Tibial nerve (tissue), 4 donors: Measurements from ENCODE around the gene IFIT1. TPM values are rescaled to one million over a fixed set of nuclear protein-coding genes. Genes with fewer than 3 reads are reported as not detected.
"Not testable (repeated sequence)": the region's sequence is repeated elsewhere in the genome, so short reads cannot be mapped to it uniquely, and the experiment has no call there.

Experiments used
- DNase-seq, 2 donors: peaks; one replicate each; pipeline ENCODE4 v3.0.0-alpha.2; 2019; ENCODE audit warnings: low spot score in 2 of 2
- H3K27ac ChIP-seq, 4 donors: fragments of 200-600 bp; sonication (generic) in 3 of 4; one replicate each; pipeline ENCODE4 v1.5.1; 2017 to 2019; ENCODE audit warnings: mild to moderate bottlenecking in 1 of 4
- H3K27me3 ChIP-seq, 2 donors: fragments of 200-600 bp; sonication (generic) in 1 of 2; one replicate each; pipeline versions ENCODE4 v1.5.1 to v1.6.0; 2017 to 2019
- H3K36me3 ChIP-seq, 3 donors: fragments of 200-600 bp; sonication (generic); one replicate each; pipeline ENCODE4 v1.5.1; 2018 to 2019
- H3K4me1 ChIP-seq, 4 donors: fragments of 200-600 bp; sonication (generic) in 3 of 4; one replicate each; pipeline ENCODE4 v1.5.1; 2017 to 2019
- H3K4me3 ChIP-seq, 4 donors: fragments of 200-600 bp; sonication (generic) in 3 of 4; one replicate each; pipeline ENCODE4 v1.5.1; 2017 to 2019; ENCODE audit warnings: mild to moderate bottlenecking in 1 of 4, moderate library complexity in 1 of 4
- H3K9me3 ChIP-seq, 4 donors: fragments of 200-600 bp; sonication (generic) in 3 of 4; one replicate each; pipeline ENCODE4 v1.5.1; 2017 to 2019
- CTCF ChIP-seq, 5 experiments: fragments of 200-600 bp in 3 of 5; fragments of 450-650 bp in 2 of 5; sonication (generic) in 3 of 5; IDR thresholded peaks; one replicate each; pipeline ENCODE4 v1.5.1; 2016 to 2019; ENCODE audit warnings: antibody characterized with exemption in 5 of 5, mild to moderate bottlenecking in 3 of 5, moderate library complexity in 2 of 5
- EP300 ChIP-seq, 2 donors: sonication (generic); formaldehyde crosslinking; IDR thresholded peaks; one replicate each; pipeline ENCODE4 v1.6.1; 2017; ENCODE audit warnings: antibody characterized with exemption in 2 of 2, mild to moderate bottlenecking in 1 of 2
- POLR2A ChIP-seq, 2 donors: fragments of 450-650 bp; IDR thresholded peaks; one replicate each; pipeline ENCODE4 v1.6.1; 2017; ENCODE audit warnings: antibody characterized with exemption in 2 of 2, mild to moderate bottlenecking in 2 of 2, moderate library complexity in 2 of 2
- WGBS, 2 donors: methylation state at CpG; one replicate each; pipeline ENCODE4 v1.1.5; 2018; 5-methylcytosine and 5-hydroxymethylcytosine counted together
- total RNA-seq, 4 donors: library from RNA; depleted of rRNA; stranded (reverse); fragments of >200 nt; gene quantifications; one replicate each; pipeline ENCODE4 v1.1.0, GENCODE V29; 2016

Gene IFIT1
- total RNA-seq, 4 donors from 2014 or later = 7.2 to 17.0 (median 13.9) TPM

GRCh38 chr10:89428877-89429276 lies 36.5 kb downstream of the IFIT1 start:
- H3K9me3 ChIP-seq = no peaks in the 10 kb centered on the region
- H3K36me3 ChIP-seq = no peaks in the 10 kb centered on the region
- H3K4me3 ChIP-seq = no peak overlapping the region
- peak overlapping the region in 1 of 4 donors; percentile 37 for H3K27ac ChIP-seq
- DNase-seq = no peak
- H3K4me1 ChIP-seq = peaks cover 0 to 24% (median 0%) of the 10 kb centered on the region in 4 donors
- TF ChIP-seq EP300 (IDR thresholded peaks at IDR 0.05) (no peak), POLR2A (IDR thresholded peaks at IDR 0.05) (no peak), CTCF (IDR thresholded peaks at IDR 0.05) (no peak)
- 56 to 71% methylated on average over 1 of the region's 1 CpG for WGBS, 2 donors
- no peaks in the 10 kb centered on the region for H3K27me3 ChIP-seq

DNA sequence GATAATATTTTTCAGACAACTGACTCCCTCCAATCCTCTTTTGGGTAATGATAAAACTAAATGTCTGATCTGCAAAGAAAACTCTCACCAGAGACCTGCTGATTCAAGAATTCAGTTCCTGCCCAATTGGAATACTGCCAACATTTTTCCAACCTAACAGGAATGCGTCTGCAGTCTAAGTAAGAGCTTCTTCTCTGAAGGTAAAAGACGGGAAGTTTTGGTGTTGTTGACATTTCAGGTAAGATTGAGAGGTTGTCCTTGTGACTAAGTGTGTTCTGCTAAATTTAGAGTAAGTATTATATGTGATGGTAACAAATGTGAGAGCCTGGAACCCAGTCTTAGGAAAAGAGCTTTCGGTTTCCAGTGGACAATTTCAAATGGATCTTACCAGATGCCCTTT lies 39.6 kb downstream of the IFIT1 start:
- Histone ChIP-seq H3K27me3 (no peaks in the 10 kb centered on the region), H3K27ac (no peak overlapping the region), H3K36me3 (no peaks in the 10 kb centered on the region), H3K4me3 (no peak overlapping the region), H3K4me1 (peaks cover 0 to 18% (median 0%) of the 10 kb centered on the region in 4 donors), H3K9me3 (no peaks in the 10 kb centered on the region)
- DNase-seq = no peak
- TF ChIP-seq CTCF (IDR thresholded peaks at IDR 0.05) (no peak), POLR2A (IDR thresholded peaks at IDR 0.05) (no peak), EP300 (IDR thresholded peaks at IDR 0.05) (no peak)
- 59 to 70% methylated on average over 3 of the region's 3 CpGs for WGBS, 2 donors

DNA sequence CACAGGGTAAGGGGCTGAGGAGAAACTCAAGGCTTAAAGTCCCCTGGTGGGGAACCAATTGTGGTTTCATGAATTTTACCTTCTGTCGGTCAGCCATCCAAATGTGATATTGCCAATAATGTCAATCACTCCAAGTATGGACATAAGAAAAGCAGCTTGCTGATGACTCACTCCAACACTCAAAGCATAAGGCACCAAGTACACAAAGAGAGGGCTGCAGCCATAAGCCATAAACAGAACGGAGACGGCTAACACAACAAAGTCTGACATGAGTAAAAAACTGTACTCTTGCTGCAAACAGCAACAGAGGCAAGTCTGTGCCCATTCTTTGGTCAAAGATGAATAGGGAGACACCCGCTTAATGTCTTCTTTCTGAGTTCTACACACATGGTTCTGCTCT lies 46.1 kb downstream of the IFIT1 start:
- DNase-seq = no peak
- WGBS, 2 donors = 88% methylated on average over 4 of the region's 4 CpGs
- Histone ChIP-seq H3K4me3 (no peak overlapping the region), H3K27ac (no peak overlapping the region), H3K36me3 (peaks cover 0 to 17% (median 0%) of the 10 kb centered on the region in 3 donors), H3K9me3 (no peaks in the 10 kb centered on the region), H3K27me3 (no peaks in the 10 kb centered on the region), H3K4me1 (no peaks in the 10 kb centered on the region)
- TF ChIP-seq EP300 (IDR thresholded peaks at IDR 0.05) (no peak), POLR2A (IDR thresholded peaks at IDR 0.05) (no peak), CTCF (IDR thresholded peaks at IDR 0.05) (no peak)

- DNase-seq = no peak
- Histone ChIP-seq H3K4me3 (no peak overlapping the region), H3K27ac (no peak overlapping the region), H3K27me3 (no peaks in the 10 kb centered on the region), H3K36me3 (peaks cover 0 to 27% (median 0%) of the 10 kb centered on the region in 3 donors), H3K9me3 (peaks cover 0 to 8% (median 0%) of the 10 kb centered on the region in 4 donors), H3K4me1 (no peaks in the 10 kb centered on the region)
- TF ChIP-seq POLR2A (IDR thresholded peaks at IDR 0.05) = no peak
- TF ChIP-seq EP300 (IDR thresholded peaks at IDR 0.05) = no peak
- no peak for TF ChIP-seq CTCF (IDR thresholded peaks at IDR 0.05)
- 67 to 95% methylated on average over 4 of the region's 4 CpGs for WGBS, 2 donors
These were observed 48.0 kb downstream of the IFIT1 start for GRCh38 chr10:89440226-89441009.

DNA sequence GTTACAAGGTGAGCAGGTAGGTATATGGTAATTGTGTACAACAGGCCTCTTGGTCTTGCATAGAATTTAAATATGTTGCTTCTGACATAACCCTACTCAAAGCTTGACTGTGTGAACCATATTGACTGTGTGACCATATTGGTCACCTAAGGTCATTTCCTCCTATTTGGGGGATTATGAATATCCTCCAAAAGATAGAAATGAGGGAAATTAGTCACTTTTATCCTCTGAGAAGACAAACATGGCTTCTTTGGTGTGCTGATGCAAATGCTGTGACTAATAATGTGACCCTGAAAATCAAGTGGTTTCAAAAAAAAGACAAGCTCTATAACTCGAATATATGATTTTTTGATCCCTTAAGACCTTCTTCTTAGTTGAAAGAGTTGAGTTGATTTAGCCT lies 49.9 kb downstream of the IFIT1 start:
- 75 to 78% methylated on average over 1 of the region's 1 CpG for WGBS, 2 donors
- Histone ChIP-seq H3K27ac (no peak overlapping the region), H3K36me3 (peaks cover 0 to 27% (median 0%) of the 10 kb centered on the region in 3 donors), H3K27me3 (no peaks in the 10 kb centered on the region), H3K9me3 (peaks cover 0 to 15% (median 0%) of the 10 kb centered on the region in 4 donors), H3K4me1 (no peaks in the 10 kb centered on the region), H3K4me3 (no peak overlapping the region)
- TF ChIP-seq CTCF (IDR thresholded peaks at IDR 0.05) (no peak), POLR2A (IDR thresholded peaks at IDR 0.05) (no peak), EP300 (IDR thresholded peaks at IDR 0.05) (no peak)
- DNase-seq = no peak

DNA sequence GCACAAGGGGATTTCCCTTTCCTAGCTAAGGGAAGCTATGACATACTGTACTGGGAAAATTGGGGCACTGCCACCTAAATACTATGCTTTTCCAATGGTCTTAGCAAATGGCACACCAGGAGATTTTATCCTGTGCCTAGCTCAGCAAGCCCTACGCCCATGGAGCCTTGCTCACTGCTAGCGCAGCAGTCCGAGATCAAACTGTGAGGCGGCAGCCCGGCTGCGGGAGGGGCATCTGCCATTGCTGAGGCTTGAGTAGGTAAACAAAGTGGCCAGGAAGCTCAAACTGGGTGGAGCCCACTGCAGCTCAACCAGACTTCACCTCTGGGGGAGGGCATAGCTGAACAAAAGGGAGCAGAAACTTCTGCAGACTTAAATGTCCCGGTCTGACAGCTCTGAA lies 52.4 kb downstream of the IFIT1 start:
- H3K9me3 ChIP-seq = peaks cover 0 to 15% (median 0%) of the 10 kb centered on the region in 4 donors
- H3K4me3 ChIP-seq = not testable (repeated sequence)
- H3K36me3 ChIP-seq = peaks cover 0 to 27% (median 0%) of the 10 kb centered on the region in 3 donors

More for the DNA sequence above, 52.4 kb downstream of the IFIT1 start:
- H3K4me1 ChIP-seq, H3K27ac ChIP-seq, H3K27me3 ChIP-seq, DNase-seq: not testable (repeated sequence)
- 99 to 100% methylated on average over 7 of the region's 7 CpGs for WGBS, 2 donors
